IMR-90 (cell line): ENCODE results near the gene SLC8A1. TPM values are rescaled to one million over a fixed set of nuclear protein-coding genes. Genes with fewer than 3 reads are reported as not detected.

ENCODE experiments used
- ATAC-seq: fragments of 200-7000 bp; cut with Tn5 transposase; 2 replicates; pipeline ENCODE4 v1.9.1; 2020; ENCODE audit warnings: low read depth, mild to moderate bottlenecking, moderate library complexity
- BruUV-seq: library from RNA; stranded (reverse); fragments of 400-500 nt; replicated peaks from 2 replicates; lab custom pipeline; 2021; lab: Mats Ljungman, UMichigan
- CTCF ChIA-PET: fragments of 300-600 bp; formaldehyde crosslinking; extraction: SDS; loops from one replicate; lab custom pipeline; 2021; ENCODE audit warnings: antibody characterized with exemption; lab: Yijun Ruan, JAX
- POLR2A ChIA-PET: fragments of 300-600 bp; sonication (Branson Sonifier 250); formaldehyde crosslinking; loops from one replicate; lab custom pipeline; 2022; ENCODE audit warnings: antibody characterized with exemption; ENCODE audit not compliant: unreplicated experiment; lab: Charles Lee
- DNase-seq: peaks from one replicate; pipeline ENCODE4 v3.0.0; 2013
- H2AFZ ChIP-seq: replicated peaks from 2 replicates; pipeline ENCODE3; 2013; ENCODE audit warnings: low read length, mild to moderate bottlenecking; ENCODE audit not compliant: poor library complexity
- H2AK5ac ChIP-seq: 2 replicates; pipeline ENCODE4 v1.6.1; 2013; ENCODE audit warnings: low read depth, low read length, inconsistent platforms
- H2AK9ac ChIP-seq: replicated peaks from 2 replicates; pipeline ENCODE3; 2013; ENCODE audit warnings: mild to moderate bottlenecking, low read depth, low read length, moderate library complexity; ENCODE audit not compliant: poor library complexity
- H2BK120ac ChIP-seq: 2 replicates; pipeline ENCODE4 v1.6.1; 2013; ENCODE audit warnings: low read depth, low read length, inconsistent platforms
- H2BK15ac ChIP-seq: 3 replicates; pipeline ENCODE4 v1.6.1; 2013; ENCODE audit warnings: low read depth, low read length, inconsistent platforms
- H2BK20ac ChIP-seq: 2 replicates; pipeline ENCODE4 v1.6.1; 2013; ENCODE audit warnings: low read depth, mild to moderate bottlenecking, inconsistent platforms, low read length, moderate library complexity
- H2BK5ac ChIP-seq: 2 replicates; pipeline ENCODE4 v1.6.1; 2013; ENCODE audit warnings: mild to moderate bottlenecking, low read depth, low read length, inconsistent platforms; ENCODE audit not compliant: poor library complexity, severe bottlenecking
- H3K14ac ChIP-seq: replicated peaks from 2 replicates; pipeline ENCODE4 v1.6.1; 2013; ENCODE audit warnings: low read depth, low read length, inconsistent platforms
- H3K18ac ChIP-seq: 2 replicates; pipeline ENCODE4 v1.6.1; 2013; ENCODE audit warnings: low read depth, low read length, control low read depth
- H3K23ac ChIP-seq: 2 replicates; pipeline ENCODE4 v1.6.1; 2013; ENCODE audit warnings: low read depth, low read length, inconsistent platforms
- H3K27ac ChIP-seq: 2 replicates; pipeline ENCODE4 v1.5.1; 2013; ENCODE audit warnings: mild to moderate bottlenecking, control low read depth, low read length; ENCODE audit not compliant: insufficient read depth
- H3K27me3 ChIP-seq: 2 replicates; pipeline ENCODE4 v1.6.1; 2013; ENCODE audit warnings: low read length; ENCODE audit not compliant: control insufficient read depth, insufficient read depth
- H3K36me3 ChIP-seq: 2 replicates; pipeline ENCODE4 v1.6.1; 2013; ENCODE audit warnings: low read length, mixed read lengths; ENCODE audit not compliant: control insufficient read depth, insufficient read depth
- H3K4ac ChIP-seq: 2 replicates; pipeline ENCODE4 v1.6.1; 2013; ENCODE audit warnings: low read depth, low read length, inconsistent platforms
- H3K4me1 ChIP-seq: 2 replicates; pipeline ENCODE4 v1.6.1; 2013; ENCODE audit warnings: low read length, mixed read lengths; ENCODE audit not compliant: control insufficient read depth, insufficient read depth
- H3K4me2 ChIP-seq: 2 replicates; pipeline ENCODE4 v1.6.1; 2013; ENCODE audit warnings: low read depth, mild to moderate bottlenecking, control low read depth, low read length, moderate library complexity
- H3K4me3 ChIP-seq: 2 replicates; pipeline ENCODE4 v1.5.1; 2013; ENCODE audit warnings: low read depth, mild to moderate bottlenecking, control low read depth, low read length, moderate library complexity; ENCODE audit not compliant: insufficient read depth
- H3K56ac ChIP-seq: 2 replicates; pipeline ENCODE4 v1.6.1; 2013; ENCODE audit warnings: low read length, inconsistent platforms; ENCODE audit not compliant: insufficient read depth; ENCODE audit errors: extremely low read depth
- H3K79me1 ChIP-seq, 2 experiments: 2 replicates each; pipeline ENCODE4 v1.6.1; 2013; ENCODE audit warnings: low read length in 2 of 2, inconsistent platforms in 1 of 2, low read depth in 1 of 2
- H3K9ac ChIP-seq: 2 replicates; pipeline ENCODE4 v1.6.1; 2013; ENCODE audit warnings: low read depth, low read length, control low read depth
- H3K9me1 ChIP-seq: 2 replicates; pipeline ENCODE4 v1.6.1; 2013; ENCODE audit warnings: low read length, inconsistent platforms; ENCODE audit not compliant: insufficient read depth
- H3K9me3 ChIP-seq: 2 replicates; pipeline ENCODE4 v1.6.1; 2013; ENCODE audit warnings: low read length; ENCODE audit not compliant: control insufficient read depth, insufficient read depth
- H4K20me1 ChIP-seq: 2 replicates; pipeline ENCODE4 v1.6.1; 2013; ENCODE audit warnings: low read length, inconsistent platforms; ENCODE audit not compliant: insufficient read depth
- H4K5ac ChIP-seq: 2 replicates; pipeline ENCODE4 v1.6.1; 2013; ENCODE audit warnings: mild to moderate bottlenecking, low read depth, low read length, control low read depth
- H4K8ac ChIP-seq, 2 experiments: 2 replicates each; pipeline ENCODE4 v1.6.1; 2013; ENCODE audit warnings: low read depth in 2 of 2, low read length in 2 of 2, control low read depth in 1 of 2, inconsistent platforms in 1 of 2
- H4K91ac ChIP-seq: 2 replicates; pipeline ENCODE4 v1.6.1; 2013; ENCODE audit warnings: low read depth, low read length, inconsistent platforms; ENCODE audit not compliant: insufficient read depth
- CHD1 ChIP-seq: IDR thresholded peaks from 2 replicates; pipeline ENCODE4 v1.6.1; 2012; ENCODE audit warnings: low read depth, low read length, improper control_type of control experiment
- MAZ ChIP-seq: IDR thresholded peaks from 2 replicates; pipeline ENCODE4 v1.6.1; 2012; ENCODE audit warnings: low read depth, mild to moderate bottlenecking, low read length, improper control_type of control experiment, moderate library complexity, borderline replicate concordance
- NFE2L2 ChIP-seq: fragments of 150-350 bp; IDR thresholded peaks from 2 replicates; pipeline ENCODE4 v1.6.1; 2016; ENCODE audit warnings: low read depth, mild to moderate bottlenecking, low read length
- WGBS, 2 experiments: methylation state at CpG; one replicate each; pipeline versions ENCODE4 v1.1.5 to v1.1.7; 2013; ENCODE audit warnings: missing lambda C conversion rate in 2 of 2; ENCODE audit not compliant: insufficient read length in 1 of 2; ENCODE audit errors: extremely low coverage in 2 of 2; 5-methylcytosine and 5-hydroxymethylcytosine counted together
- dilution Hi-C: fragments of 300-500 bp; cut with HindIII; formaldehyde crosslinking; loops from one replicate; pipeline ENCODE4 v1.14.3; 2018; ENCODE audit warnings: low sequenced_read_pairs; ENCODE audit not compliant: unreplicated experiment
- in situ Hi-C: fragments of 300-500 bp; cut with MboI; formaldehyde crosslinking; loops from 3 replicates; pipeline ENCODE4 v1.14.3; 2019; ENCODE audit warnings: low sequenced_read_pairs, inconsistent platforms, mixed read lengths
- intact Hi-C: fragments of 100-400 bp; cut with micrococcal nuclease; formaldehyde crosslinking; loops from 2 replicates; pipeline ENCODE4 v1.10.0; 2022
- polyA plus RNA-seq, 3 experiments: library from polyadenylated mRNA; depleted of rRNA; stranded (reverse); fragments of >200 nt; gene quantifications; 2 replicates each; pipeline ENCODE4 v1.2.3, GENCODE V29; 2012; ENCODE audit warnings: low replicate concordance in 1 of 3
- total RNA-seq: library from RNA; depleted of rRNA; stranded (reverse); fragments of >200 nt; gene quantifications from 2 replicates; pipeline ENCODE4 v1.2.3, GENCODE V29; 2012
- TF ChIP-seq, protein P1 (sequence below): conservative IDR thresholded peaks from 2 replicates; pipeline ENCODE4 v1.5.1; 2012; ENCODE audit warnings: mild to moderate bottlenecking, low read depth, low read length, improper control_type of control experiment
- TF ChIP-seq, protein P2 (sequence below): fragments of 150-350 bp; IDR thresholded peaks from 2 replicates; pipeline ENCODE4 v1.6.1; 2017; ENCODE audit warnings: mild to moderate bottlenecking, antibody characterized with exemption, low read length, low read depth

The SLC8A1 gene
- total and polyA plus RNA-seq, 2 of the 4 experiments (the other 2 are of a cell fraction) = 7.7 to 57.0 TPM

DNA sequence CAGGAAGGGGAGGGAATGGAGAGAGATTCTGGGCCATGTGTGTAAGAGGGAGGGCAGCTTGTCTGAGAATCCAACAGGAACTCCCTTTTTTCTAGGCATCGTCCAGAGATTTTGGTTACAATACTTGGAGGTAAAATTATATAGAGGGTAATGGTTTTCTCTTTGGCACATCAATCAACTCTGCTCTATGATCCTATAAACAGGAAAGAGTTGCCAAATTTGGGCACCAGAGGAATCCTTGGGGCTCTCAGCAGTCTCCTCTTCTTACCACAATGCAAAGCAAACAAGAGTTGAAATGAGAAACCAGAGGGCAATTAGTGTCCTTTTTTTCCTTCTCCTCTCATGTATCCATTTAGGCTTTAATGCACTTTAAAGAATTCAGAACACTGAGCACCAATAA lies 243.4 kb downstream of the SLC8A1 start:
- intact Hi-C loops = no loop called here
- ChIA-PET CTCF (no interaction called here), POLR2A (no interaction called here)
- Histone ChIP-seq H3K27ac (no peak overlapping the region; the same call in 1 of the 2 replicates), H3K4me1 (peaks cover 10% of the 10 kb centered on the region), H3K9ac (no peak overlapping the region), H4K91ac (peak overlapping the region; percentile 24; the same call in 1 of the 2 replicates), H3K14ac (no peak overlapping the region; the same call in 1 of the 2 replicates), H3K27me3 (no peaks in the 10 kb centered on the region), H4K8ac (peak overlapping the region in 1 of 2 experiments; percentile 47; a peak in 3 of 4 replicates), H3K18ac (peak overlapping the region; percentile 81), H2AFZ (no peak overlapping the region), H2BK120ac (peak overlapping the region; percentile 53; the same call in 1 of the 2 replicates), H2BK5ac (peak overlapping the region; percentile 88), H4K5ac (peak overlapping the region; percentile 86; the same call in 1 of the 2 replicates), H4K20me1 (no peaks in the 10 kb centered on the region), H3K23ac (no peak overlapping the region), H2AK5ac (peak overlapping the region; percentile 67; the same call in 1 of the 2 replicates), H3K4ac (peak overlapping the region; percentile 29), H3K56ac (no peak overlapping the region), H2AK9ac (no peak overlapping the region), H2BK15ac (no peak overlapping the region), H3K4me3 (no peak overlapping the region), H3K9me1 (0 out of 2 replicates have a peak, but pooled peaks cover 4% of the 10 kb centered on the region), H3K9me3 (peaks cover 2% of the 10 kb centered on the region; the same call in 1 of the 2 replicates), H3K4me2 (no peak overlapping the region), H3K79me1 (peaks cover 8 to 19% of the 10 kb centered on the region in 2 experiments; a peak in 3 of 4 replicates), H3K36me3 (no peaks in the 10 kb centered on the region), H2BK20ac (0 out of 2 replicates have a peak overlapping the region, but pooled peaks have one; percentile 38)
- in situ Hi-C loops = no loop called here
- no peak for ATAC-seq
- no CpG with 5 or more reads among the region's 1 CpG for WGBS, 2 experiments
- TF ChIP-seq MAZ (no peak), NFE2L2 (no peak), CHD1 (no peak)
- TF ChIP-seq, protein P1, sequence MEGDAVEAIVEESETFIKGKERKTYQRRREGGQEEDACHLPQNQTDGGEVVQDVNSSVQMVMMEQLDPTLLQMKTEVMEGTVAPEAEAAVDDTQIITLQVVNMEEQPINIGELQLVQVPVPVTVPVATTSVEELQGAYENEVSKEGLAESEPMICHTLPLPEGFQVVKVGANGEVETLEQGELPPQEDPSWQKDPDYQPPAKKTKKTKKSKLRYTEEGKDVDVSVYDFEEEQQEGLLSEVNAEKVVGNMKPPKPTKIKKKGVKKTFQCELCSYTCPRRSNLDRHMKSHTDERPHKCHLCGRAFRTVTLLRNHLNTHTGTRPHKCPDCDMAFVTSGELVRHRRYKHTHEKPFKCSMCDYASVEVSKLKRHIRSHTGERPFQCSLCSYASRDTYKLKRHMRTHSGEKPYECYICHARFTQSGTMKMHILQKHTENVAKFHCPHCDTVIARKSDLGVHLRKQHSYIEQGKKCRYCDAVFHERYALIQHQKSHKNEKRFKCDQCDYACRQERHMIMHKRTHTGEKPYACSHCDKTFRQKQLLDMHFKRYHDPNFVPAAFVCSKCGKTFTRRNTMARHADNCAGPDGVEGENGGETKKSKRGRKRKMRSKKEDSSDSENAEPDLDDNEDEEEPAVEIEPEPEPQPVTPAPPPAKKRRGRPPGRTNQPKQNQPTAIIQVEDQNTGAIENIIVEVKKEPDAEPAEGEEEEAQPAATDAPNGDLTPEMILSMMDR = no peak
- TF ChIP-seq, protein P2, sequence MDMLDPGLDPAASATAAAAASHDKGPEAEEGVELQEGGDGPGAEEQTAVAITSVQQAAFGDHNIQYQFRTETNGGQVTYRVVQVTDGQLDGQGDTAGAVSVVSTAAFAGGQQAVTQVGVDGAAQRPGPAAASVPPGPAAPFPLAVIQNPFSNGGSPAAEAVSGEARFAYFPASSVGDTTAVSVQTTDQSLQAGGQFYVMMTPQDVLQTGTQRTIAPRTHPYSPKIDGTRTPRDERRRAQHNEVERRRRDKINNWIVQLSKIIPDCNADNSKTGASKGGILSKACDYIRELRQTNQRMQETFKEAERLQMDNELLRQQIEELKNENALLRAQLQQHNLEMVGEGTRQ = no peak
- no peak for DNase-seq
- no TSS peak for BruUV-seq
- dilution Hi-C loops = no loop called here
